Bone marrow (tissue), 2 donors: Measurements from ENCODE around the gene LRRC45.

ENCODE experiments used
- DNase-seq, 2 donors: peaks; one replicate each; lab custom pipeline; 2025; lab: John Stamatoyannopoulos, UW

LRRC45 gene

DNA sequence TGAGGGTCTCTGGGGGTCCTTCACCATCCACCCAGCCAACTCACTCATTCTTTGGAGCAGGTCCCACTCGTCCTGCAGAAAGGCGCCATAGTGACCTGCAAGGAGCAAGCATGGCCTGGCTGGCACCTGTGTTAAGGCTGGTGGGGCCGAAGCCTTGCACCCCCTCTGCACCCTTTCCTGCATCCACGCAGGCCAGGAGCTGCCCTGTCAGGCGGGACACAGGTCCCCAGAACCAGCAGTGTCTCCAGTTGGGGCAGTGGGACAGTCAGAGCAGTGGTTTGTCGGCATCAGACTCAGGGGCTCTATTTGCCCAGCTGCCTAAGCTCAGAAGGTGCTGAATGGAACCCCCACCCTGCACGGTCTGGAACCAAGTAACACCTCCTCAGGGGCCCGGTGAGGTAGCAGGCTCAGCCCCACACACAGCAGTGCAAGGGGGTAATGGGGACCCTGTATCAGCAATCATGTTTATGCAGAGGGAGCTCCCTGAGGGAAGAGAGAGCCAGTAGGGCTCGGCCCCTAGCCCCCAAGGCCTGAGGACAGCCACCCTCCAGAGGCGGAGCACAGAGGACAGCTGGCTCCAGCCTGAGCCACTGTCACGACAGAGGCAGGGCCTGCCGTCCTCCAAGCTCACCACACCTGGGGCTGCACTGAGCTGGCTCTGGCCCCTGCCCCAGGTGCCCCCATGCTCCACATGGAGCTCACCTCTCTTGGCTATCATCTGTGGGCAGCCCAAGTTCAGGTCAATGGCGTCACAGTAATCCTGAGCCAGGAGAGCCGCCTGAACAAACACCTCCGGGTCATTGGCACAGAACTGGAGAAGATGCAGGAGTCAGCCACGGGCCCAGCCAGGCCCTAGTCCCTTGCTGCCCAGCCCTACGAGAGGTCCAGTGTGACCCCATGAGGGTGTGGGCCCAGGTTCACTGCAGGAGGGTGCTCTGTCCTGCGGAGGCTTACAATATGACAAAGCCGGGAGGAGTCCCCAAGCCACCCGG is 40.6 kb downstream of the LRRC45 start:
- no peak for DNase-seq

DNA sequence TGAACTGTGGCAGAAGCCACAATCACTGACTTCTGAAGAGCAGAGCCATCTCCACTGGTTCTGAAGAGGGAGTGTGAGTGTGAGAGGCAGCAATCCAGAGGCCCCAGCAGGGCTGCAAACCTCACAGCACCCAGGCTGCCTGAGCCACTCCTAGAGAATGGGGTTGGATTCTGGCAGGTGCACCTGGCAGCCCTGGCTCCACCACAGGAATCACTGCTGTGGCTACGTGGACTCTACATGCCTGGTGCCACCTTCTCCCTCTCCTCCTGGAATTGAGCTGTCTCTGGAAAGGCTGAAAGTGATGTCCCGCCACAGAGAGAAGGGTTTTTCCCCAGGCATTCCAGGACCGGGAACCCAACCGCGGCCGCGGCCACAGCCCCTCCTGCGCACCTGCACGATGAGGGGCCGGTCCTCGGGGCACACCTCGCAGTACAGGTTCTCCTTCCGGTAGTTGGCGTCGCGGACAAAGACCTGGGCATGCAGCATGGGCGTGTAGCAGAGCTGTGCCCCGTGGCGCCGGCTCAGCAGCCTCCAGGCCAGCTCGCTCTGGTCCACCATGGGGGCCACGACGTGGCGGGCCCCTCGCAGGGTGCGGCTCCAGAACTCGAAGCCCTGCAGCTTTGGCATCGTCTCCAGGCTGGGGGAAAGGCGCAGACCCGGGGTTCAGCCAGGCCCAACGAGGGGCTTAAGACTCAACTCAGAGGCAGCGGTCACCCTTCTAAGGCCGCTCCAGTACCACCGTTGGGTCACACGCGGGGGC is 41.5 kb downstream of the LRRC45 start:
- DNase-seq, result no peak

DNA sequence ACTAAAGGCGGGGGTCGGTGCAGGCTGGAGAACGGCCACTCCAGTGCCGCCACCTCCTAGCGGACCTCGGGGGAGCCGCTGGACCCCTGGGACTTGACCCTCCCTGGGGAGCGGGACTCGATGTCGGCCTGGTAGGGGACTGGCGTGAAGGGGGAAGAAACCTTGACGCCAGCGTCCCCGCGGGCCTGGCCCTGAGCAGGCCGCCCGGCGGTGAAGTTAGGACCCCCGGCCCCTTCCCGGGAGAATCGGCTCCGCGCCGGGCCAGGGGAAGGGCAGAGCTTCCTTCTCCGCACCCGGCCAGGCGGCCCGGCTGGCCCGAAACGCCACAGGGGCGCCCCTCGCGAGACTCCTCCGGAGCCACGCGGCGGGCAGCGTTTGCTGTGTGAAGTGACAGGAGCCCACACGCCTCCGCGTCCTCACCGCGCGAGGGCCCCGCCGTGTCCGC is 42.1 kb downstream of the LRRC45 start:
- no peak for DNase-seq

DNA sequence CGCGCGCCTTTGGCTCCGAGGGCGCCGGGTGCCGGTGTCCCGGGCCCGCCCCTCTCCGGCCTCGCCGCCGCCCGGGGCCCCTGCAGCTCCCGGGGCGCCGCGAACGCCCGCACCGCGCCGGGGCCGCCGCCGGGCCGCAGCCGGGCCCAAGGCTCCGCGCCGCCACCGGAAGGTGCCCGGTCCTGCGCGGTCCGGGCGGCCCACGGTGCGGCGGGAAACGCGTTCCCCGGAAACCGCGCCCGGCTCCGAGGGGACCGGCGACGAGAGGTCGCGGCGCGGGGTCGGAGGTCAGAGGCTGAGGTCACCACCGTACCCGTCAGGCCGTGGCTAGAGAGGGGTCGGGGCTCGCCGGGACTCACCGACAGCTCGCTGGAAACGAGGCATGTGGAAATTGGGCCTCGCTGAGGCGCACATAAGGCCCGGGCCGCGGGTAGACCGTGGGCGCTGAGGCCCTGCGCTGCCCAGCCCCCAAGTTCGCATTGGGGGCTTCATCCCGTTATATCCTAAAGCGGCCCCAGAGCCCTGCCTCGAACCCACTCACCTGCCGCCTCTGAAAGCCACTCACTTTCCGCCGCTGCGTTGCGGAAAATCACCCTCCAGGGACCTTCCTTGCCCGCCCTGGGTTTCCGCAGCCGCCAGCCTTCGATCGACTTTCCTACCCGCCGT is 42.7 kb downstream of the LRRC45 start, which contains the start of gene DUS1L:
TSS of gene DUS1L (minus strand) at position 167 of the 666 bp plus-strand sequence. CDS start 745 bp downstream, outside the sequence.
- DNase-seq, result peak; percentile 6 to 44

DNA sequence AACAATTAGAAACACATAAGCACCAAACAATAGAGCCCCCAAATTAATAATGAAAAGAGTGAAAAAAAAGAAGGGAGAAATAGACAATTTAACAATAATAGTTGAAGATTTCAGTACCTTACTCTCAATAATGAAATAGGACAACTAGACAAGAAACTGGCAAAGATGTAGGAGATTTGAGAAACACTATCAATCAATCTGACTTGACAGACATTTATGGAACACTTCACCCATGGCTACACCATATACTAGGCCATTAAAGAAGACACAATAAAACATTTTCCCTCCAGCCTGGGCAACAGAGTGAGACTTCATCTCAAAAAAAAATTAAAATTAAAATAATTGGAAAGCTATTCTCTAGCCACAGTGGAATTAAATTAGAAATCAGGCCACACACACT is 47.5 kb downstream of the LRRC45 start:
- no peak for DNase-seq

DNA sequence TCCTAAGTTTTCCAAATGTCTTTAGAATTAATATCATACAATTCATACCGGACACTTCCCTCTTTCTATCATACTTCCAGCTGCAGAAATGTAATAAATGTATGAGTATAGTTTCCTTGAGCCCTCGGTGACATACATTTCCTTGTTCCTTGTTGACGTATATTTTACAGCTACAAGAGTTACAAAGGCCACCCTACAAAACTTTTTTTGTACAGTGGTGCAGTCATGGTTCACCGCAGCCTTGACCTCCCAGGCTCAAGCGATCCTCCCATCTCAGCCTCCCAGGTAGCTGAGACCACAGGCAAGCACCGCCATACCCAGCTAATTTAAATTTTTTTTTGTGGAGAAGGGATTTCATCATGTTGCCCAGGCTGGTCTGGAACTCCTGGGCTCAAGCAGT is 49.7 kb downstream of the LRRC45 start:
- DNase-seq, result no peak

DNA sequence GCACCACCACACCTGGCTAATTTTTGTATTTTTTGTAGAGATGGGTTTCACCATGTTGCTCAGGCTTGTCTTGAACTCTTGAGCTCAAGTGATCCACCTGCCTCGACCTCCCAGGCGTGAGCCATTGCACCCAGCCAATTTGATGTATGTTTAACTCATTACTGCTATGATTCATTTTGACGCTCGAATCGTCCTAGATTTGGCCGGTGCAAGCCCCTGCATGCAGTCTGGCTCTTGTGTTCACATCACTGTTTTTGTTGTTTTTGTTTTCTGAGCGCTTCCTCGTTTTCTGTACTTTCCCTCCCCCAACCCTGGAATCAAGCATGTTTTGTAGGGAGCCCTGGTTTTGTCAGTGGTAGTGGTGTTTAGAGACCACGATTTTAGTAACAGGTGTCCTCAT is 50.3 kb downstream of the LRRC45 start:
- DNase-seq, result no peak

DNA sequence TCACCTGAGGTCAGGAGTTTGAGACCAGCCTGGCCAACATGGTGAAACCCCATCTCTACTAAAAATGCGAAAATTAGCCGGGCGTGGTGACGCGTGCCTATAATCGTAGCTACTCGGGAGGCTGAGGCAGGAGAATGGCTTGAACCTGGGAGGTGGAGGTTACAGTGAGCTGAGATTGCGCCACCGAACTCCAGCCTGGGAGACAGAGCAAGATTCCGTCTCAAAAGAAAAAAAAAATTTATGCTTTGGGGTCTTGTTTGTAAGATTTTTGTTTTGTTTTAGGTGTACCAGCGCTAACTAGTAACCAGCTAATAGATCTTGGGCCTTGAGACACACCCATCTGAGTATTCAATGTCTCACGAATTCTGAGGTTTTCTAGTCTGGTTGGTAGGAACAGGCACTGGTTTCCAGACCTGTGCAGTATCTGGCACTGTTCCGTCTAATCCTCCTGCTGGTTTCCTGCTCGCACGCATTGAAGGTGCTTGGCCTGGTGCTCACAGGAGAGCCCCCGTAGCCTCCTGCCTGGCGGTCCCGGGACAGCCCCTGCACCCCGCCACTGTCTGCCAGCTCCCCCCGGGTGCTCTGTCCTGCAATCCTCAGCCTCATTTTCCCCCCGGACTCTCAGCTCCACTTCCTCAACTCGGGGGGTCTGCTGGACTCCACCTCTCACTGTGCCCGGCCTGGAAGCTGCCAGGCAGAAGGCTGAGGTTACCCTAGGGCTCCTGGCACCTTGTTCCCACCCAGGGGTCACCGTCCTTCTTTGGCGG is 53.1 kb downstream of the LRRC45 start:
- no peak for DNase-seq

DNA sequence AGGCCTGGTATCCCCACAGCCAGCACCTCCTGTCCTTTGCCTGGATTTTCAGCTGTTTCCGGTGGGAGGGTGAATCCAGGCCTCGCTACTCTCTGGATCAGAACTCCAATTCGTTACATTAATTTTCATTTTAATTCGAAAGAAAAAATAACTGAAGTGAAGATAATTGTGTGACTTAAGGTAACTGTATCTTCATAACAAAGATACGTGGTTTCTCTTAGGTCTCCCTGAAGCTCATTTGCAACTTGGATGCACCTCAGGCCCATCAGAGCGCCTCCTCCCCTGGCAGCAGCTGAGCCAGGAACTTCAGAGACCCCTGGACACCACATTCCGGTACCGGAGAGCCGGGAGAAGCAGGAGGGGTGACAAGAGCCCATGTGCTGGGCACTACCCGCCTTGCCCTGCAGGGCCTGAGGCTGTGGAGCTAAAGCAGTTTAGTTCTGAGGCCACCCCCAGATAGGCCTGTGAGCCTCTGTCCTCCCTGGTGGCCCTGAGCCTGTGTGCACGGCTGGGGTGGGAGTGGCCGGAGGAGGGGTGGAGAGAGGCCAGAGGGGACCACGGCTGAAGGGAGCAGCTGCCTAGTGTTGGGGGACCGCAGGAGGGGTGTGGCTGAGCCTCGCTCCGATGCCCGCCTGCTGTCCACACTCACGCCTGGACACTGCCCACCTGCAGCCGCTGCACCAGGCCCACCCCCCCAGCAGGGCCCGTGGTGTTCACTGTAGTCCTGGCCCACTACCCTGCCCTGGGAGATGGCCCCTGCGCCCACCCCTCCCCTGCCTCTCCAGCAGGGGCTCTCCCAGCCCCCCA is 53.9 kb downstream of the LRRC45 start:
- DNase-seq, result no peak

DNA sequence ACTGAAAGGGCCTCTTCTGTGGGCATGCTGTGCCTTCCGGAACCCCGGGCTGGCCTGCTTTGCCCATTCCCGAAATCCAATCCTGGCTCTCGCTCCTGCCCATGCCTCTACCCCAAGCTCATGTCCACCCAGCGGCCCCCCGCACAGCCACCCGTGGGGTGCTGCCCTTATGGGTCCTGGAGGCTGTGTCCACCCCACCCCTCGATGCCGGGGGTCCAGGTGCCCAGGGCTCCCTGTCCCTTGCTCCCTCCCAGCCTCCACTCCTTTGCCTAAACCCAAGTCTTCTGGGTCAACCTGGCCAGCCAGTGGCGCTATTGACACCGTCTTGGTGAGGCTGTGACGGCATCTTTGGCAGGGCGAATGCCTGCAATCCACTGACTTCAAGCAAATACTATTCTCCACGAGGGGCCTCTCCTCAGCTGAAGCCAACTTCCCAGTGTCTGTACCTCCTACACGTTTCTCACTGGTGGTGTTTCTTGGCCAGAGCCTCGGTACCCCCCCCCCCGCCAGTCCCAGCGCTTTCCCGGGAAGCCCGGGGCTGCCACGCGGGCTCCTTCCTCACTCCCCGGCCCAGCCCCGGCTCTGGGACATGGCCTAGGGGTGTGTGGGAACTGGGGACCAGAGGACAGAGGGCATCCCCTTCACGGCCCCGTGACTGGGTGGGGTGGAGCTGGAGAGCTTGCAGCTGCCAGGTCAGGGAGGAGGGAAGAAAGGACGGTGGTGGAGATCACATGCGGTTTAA is 54.7 kb downstream of the LRRC45 start:
- no peak for DNase-seq

DNA sequence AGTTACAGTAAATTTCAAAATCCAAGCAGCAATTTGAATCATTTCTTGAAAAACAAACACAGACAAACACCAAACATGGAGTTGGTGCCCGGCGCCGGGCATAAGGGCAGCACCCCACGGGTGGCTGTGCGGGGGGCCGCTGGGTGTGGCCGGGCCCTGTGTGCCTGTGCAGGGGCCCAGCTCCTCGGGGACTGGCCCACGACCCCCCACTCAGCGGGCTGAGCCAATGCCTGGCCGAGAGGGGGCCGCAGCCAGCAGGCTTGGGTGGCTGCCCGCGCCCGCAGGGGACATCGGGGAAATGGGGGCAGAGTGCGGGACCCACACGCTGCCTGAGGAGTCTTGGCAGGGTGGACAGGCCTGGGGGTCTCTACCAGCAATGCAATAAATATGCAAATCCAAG is 55.3 kb downstream of the LRRC45 start:
- no peak for DNase-seq

DNA sequence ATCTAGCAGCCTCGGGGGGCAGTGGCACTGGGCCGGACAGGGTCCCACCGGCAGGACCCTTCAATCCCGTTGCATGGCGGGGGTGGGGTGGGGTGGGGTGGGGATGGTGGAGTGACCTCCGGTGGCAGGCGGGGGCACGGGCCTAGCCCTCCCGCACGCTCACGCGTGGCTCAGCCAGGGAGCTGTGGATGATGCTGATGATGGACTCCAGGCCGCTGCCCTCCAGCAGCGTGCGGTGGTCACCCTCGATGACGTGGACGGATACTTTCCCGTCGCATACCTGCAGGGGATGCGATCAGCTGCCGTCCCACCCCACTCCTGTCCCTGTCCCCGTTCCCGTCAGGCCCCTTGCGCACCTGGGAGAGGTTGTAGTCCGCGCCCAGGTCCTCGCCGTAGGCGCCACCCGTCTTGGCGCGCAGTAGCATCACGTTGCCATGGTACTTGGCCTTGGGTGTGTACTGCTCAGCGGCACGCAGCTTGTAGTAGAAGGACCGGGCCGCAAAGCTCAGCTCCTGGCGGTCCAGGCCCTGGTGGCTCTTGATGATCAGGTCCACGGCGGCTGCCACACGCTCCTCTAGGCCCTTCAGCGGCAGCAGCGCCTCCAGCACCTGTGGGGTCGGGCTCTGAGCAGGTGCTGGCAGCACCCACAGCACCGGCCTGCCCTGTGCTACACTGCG is 56.0 kb downstream of the LRRC45 start:
- DNase-seq, result no peak

DNA sequence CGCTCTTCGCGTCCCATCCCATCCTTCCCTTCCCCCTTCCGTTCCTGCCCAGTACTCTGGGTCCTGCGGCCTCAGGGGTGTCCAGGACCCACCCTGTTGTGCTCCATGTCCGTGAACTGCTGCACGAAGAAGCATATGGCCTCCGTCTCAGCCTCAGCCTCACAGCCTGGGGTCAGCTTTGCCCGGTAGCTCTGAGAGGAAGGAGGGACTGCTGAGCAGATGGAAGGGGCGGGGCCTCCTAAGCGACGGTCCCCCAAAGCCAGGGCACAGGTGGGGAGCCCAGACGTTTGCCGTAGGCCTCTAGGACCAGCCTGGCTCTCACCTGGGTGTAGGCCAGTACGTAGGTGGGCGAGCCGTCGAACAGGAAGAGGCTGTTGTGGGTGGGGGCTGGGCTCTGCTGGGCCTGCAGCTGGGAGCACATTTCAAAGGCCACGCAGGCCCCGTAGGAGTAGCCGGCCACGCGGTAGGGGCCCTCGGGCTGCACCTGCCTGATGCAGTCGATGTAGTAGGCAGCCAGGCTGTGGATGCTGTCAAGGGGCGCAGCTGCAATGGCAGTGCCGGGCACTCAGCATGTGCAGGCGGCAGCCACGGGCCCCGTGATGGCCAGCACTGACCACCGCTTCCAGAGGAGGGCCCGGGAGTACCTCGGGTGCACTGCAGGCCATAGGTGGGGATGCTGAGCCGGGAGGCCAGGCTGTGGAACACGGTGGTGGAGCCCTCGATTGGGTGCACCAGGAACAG is 57.1 kb downstream of the LRRC45 start:
- no peak for DNase-seq
